CD4-positive, alpha-beta T cell treated with Interleukin-10 for 1 hour (primary cell): Measurements from ENCODE around the gene RPH3AL.
"Not testable (repeated sequence)": the region's sequence is repeated elsewhere in the genome, so short reads cannot be mapped to it uniquely, and the experiment has no call there.

ENCODE experiments used
- DNase-seq: peaks from one replicate; pipeline ENCODE4 v3.0.0-alpha.2; 2020

The RPH3AL gene

DNA sequence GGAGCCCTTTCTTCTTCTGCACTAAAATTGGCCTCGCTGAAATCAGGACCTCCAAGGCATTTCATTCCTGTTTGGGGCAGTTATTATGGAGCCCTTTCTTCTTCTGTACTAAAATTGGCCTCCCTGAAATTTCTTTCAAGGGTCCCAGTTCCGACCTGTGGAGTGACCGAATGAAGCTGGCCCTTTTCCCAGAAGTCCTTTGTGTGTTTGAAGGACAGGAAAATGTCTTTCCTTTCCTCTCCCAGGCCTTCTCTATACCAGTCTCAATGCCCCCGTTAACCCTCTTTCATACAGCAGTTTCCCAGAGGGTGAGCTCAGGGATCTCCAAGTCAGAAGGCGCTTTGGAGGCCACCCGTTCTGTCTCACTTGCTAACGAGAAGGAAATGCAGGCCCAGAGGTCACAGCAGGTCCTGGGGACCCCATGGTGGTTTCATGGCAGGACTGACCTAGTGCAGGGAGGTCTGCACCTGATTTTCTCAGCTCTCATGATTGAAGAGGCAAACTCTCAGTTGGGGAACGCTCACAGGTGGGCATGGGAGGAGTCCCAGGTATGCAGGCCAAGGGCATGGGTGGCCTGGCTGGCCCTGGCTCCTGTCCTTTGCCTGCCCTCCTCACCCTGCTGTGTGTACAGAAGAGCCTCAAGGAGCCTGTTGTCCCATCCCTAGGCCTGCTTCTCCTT lies 134.0 kb downstream of the RPH3AL start:
- DNase-seq = no peak

DNA sequence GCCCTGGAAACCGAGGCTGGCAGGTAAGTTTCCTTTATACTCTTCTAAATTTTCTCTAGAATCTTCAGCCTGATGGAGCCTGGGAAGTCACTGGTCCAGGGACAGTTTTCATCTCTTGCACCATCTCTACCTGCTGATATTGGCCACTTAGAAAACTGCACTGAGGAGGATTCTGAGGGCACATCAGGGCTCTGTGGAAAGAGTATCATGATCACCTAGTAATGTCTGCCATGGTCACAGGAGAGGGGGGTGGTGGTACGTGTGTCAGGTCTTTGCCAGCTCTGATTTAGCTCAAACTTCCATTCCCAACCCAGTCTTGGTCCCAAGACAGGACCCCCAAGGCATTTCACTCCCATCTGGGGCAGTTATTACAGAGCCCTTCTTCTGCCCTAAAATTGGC lies 136.0 kb downstream of the RPH3AL start:
- DNase-seq = no peak

DNA sequence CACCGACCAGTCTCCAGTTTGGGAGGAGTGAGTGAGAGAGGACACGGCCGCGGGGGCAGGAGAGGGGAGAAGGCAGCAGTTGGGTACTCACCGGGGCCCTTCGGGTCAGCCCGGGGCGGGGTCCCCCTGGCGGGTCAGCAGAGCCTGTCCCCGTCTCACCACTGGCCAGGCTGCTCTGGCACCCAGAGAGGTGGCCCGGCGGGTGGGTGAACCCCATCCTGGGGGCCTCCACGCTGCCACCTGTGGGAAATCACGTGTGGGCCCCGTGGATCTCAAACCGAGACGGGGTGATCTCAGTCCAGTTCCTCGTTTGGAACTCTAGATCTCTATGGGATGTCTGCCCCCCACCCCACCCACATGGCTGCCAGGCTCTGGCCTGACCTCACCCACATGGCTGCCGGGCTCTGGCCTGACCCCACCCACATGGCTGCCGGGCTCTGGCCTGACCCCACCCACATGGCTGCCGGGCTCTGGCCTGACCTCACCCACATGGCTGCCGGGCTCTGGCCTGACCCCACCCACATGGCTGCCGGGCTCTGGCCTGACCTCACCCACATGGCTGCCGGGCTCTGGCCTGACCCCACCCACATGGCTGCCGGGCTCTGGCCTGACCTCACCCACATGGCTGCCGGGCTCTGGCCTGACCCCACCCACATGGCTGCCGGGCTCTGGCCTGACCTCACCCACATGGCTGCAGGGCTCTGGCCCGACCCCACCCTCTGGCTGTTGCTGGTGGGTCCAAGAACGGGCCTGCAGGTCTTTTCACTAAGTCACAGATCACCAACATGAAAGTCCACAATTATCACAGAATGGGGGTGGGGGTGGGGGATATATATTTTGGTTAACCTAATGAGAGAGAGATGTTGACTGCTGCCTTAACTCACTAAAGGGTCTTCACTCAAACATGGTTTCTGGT lies 136.8 kb downstream of the RPH3AL start:
- not testable (repeated sequence) for DNase-seq

DNA sequence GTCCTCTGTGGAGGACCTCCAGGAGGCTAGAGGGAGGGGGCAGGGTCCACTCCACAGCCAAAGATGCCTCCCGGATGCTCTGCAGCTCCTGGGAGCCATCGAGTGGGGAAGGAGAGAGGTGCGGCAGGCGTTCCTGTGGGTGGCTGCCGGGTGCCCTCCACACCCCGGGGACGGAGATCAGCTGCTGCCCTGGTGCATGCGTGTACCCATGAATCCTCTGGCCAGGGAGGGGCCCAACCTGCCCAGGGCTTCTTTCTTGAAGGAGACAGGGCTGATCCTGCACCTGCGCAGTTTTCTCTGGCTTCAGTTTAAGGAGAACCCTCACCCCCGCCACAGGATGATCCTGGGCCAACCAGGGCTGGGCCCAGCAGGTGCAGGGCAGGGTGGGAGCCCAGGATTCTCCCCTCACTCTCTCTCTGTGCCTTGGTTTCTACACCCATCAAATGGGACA lies 137.7 kb downstream of the RPH3AL start:
- no peak for DNase-seq

DNA sequence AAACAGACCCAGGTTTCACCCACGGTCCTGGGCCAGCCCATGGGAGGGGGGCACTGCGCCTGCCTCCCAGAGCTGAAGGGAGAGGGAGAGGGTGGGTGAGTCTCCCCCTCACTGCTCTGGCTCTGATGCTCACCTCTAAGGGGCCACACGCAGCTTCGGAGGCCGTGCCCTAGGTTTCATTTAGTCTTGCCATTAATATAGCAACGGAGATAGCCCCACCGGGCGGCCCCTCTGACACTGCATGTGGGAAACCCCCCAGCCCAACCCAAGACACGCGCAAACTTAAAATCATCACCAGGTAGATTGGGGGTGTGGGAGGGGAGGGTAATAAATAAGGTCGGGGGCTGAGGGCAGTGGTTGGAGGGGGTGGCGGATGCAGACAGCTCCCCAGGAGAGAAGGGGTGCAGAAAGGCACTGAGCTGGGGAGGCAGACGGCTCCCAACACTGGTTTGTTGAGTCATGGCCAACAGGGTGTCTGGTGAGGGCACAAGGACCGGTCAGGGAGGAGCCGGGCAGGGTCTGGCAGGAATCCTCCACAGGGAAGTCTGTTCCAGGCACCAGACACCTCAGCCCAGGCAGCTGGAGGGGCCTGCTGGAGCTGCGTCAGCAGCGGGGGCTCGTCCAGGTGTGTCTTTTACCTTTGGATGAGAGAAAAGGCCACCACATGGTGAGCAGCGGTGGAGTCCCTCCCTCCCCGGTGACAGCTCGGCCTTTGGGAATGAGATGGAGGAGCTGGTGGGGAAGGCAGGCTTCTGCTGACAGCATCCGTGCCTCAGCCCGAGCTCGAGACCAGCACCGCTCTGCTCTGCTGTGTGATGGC lies 139.1 kb downstream of the RPH3AL start:
- no peak for DNase-seq

DNA sequence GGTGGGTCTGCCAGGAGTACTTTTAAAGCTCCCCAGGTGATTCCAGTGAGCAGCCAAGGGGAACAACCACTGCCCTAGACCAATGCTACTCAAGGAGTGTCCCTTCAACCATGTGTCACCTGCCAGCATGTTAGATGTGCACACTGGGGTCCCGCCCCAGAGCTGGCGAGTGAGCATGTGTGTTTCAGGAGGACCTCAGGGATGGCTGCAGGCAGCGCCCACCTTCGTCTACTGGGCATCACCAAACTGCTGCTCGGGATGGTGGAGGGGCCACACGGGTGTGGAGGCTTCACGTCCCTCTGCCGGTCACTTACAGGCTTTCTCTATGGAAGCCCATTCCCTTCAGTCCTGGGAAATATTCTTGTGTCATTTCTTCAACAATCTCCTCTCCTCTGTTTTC lies 142.2 kb downstream of the RPH3AL start:
- no peak for DNase-seq

DNA sequence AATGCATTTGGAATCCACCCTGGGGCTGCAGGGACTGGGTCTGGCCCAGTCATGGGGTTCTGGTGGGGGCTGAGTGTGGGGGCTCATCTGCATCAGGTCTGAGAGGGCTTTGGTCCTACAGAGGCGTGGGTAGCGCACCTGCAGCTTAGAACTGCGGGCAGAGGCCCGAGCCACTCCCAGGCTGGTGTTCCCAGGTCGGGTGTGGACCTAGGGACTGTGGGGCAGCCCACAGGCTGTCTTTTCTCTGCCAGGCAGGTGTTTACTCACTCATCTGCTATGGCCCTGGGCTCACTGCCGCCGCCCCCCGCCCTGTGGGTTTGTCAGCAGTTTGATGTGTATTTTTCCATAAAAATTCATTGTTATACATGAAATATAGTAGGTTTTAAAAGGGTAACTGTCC lies 144.2 kb downstream of the RPH3AL start:
- no peak for DNase-seq

DNA sequence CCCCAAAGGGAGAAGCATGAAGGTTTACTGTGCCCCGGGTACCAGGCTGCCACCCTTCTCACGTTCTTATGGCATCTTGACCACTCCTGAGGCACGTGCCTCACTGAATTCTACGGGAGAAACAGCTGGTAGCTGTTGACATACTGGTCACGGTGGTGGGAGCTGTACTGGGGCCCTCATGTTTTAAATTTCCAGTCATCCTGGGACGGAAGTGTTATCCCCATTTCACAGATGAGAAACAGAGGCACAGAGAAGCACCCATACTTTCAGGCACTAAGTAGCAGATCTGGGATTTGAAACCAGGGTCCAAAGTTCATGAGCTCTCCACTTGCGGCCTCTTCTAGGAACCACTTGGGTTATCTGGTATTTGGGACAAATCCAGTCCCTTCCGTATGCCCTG lies 144.8 kb downstream of the RPH3AL start:
- DNase-seq = no peak

DNA sequence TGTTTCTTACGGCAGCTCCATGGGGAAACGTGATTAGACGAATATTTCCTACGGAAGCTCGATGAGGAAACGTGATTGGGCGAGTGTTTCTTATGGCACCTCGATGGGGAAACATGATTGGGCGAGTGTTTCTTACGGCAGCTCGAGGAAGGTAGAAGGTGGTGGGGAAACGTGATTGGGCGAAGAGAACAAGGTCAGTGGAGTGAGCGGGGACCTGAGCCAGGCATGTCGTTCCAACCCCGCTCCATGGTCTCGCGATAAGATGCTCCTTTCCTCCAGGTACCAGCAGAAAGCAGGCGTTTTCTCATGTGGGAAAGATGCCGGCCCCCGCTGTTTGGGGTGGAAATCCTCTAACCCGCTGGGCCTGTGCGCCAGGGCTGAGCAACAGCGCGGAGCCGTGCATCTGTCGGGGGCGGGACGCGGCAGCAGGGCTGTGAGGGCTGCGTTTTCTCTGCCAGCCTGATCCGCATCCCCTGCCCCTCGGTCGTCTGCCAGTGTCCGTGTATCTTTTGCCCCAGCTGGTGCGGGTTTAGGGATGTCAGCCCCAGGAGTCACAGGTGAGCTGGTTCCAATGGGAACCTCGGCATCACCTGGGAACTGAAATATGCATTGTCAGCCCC lies 145.6 kb downstream of the RPH3AL start:
- DNase-seq = no peak

DNA sequence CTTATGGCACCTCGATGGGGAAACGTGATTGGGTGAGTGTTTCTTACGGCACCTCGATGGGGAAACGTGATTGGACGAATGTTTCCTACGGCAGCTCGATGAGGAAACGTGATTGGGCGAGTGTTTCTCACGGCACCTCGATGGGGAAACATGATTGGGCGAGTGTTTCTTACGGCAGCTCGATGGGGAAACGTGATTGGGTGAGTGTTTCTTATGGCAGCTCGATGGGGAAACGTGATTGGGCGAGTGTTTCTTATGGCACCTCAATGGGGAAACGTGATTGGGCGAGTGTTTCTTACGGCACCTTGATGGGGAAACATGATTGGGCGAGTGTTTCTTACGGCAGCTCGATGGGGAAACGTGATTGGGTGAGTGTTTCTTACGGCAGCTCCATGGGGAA lies 146.1 kb downstream of the RPH3AL start:
- DNase-seq = not testable (repeated sequence)

DNA sequence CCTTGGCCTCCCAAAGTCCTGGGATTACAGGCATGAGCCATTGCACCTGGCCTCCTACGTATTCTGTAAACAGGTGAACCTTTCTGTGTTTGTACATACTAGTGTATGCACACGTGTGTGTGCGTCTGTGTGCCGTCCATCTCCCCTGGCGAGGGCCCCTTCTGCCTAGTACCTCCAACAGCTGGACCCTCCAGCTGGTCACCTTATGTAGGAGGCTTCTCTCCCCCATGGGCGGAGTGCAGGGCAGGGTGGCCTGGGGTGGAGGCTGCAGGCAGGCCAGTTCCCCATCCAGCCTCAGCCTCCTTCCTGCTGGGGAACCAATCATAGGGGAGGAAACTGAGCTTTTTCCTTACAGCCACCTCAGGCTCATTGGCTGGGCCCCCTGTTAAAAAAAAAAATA lies 146.8 kb downstream of the RPH3AL start:
- DNase-seq = no peak

DNA sequence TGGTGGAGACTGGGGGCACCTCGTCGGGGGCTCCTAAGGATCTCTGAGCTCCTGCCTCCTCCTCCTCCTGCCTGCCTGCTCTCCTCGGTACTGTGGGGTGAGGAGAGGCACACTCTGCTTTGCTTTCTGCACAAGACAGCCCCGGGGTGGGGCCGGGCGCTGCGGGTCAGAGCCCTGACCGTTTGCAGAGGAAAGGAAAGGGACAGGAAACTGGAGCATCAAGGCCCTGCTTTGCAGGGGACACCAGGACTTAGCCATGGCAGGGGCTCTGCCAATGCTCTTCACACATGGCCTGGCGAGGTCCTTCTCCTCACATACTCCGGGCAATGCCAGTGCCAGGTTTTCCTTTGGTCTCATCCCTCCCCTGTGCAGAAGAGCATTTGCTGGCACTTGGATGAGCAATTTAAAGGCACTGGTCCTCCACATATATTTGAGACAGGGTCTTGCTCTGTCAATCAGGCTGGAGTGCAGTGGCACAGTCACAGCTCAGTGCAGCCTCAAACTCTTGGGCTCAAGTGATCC lies 147.4 kb downstream of the RPH3AL start:
- no peak for DNase-seq

DNA sequence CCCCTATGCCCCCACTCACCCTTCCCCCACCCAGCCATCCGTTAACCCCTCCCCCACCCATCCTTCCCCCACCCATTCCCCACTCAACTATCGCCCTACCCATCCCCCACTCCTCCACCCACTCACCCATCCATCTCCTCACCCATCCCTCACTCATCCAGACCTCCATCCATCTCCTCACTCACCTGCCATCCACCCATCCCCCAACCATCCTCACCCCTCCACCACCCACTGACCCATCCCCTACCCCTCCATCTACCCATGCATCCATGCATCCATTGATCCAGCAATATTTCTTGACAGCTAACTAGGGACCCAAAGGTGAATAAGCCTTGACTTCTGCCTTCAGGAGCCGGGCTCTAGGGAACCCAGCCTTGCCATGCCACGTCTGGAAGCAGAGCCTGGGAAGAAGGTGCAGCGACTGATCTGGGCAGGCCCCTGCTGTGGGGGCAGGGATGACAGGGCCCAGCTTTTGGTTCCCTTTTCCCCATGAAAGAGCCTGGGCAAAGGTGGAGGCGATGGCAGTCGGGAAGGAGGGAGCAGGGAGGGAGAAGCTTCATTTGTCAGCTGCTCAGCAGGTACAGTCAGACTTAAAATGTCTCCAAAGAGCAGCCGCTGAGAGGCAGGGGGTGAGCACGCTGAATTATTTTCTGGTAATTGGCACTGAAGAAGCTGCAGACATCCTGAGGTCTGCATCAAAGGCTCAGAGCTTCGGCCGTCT lies 148.0 kb downstream of the RPH3AL start:
- DNase-seq = no peak

DNA sequence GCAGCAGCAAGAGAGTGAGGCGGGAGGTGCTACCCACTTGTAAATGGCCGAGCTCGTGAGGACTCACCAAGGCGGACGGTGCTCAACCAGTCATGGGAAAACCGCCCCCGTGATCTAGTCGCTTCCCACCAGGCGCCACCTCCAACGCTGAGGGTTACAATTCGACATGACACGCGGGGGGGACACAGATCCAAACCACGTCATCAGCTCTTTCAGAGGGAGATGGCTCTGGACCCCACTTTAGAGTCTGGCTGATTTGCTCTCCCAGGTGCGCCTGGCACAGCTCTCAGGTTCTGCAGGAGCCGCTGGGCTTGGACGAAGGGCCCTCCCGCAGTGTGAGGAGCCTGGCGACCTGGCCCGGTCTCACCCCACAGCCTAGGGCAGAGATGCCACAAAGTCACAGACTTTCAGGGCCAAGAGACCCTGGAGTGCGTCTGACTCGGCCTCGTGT lies 150.1 kb downstream of the RPH3AL start:
- DNase-seq = no peak

DNA sequence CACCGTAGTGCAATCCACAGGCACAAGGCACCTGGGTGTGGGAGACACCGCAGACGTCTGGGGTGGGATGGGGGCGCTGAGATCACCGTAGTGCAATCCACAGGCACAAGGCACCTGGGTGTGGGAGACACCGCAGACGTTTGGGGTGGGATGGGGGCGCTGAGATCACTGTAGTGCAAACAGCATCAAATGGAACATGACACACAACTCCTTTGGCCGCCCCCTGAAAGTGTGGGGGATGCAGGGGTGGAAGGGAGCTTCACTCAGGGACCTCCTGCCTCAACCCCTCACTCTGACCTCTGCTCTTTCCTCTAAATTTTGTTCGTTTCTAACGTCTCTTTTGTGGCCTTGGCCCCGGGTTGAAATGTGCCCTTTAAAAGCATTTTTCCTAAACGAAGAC lies 150.9 kb downstream of the RPH3AL start:
- not testable (repeated sequence) for DNase-seq

DNA sequence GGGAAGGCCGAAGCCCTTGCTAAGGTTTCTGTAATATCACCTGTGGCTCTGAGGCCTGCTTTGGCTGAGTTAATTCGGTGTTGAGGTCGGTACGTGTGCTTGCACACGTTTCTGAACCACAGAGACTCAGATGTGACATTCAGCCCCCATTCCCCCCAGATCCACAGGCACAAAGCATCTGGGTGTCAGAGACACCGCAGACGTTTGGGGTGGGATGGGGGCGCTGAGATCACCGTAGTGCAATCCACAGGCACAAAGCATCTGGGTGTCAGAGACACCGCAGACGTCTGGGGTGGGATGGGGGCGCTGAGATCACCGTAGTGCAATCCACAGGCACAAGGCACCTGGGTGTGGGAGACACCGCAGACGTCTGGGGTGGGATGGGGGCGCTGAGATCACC lies 151.3 kb downstream of the RPH3AL start:
- not testable (repeated sequence) for DNase-seq

DNA sequence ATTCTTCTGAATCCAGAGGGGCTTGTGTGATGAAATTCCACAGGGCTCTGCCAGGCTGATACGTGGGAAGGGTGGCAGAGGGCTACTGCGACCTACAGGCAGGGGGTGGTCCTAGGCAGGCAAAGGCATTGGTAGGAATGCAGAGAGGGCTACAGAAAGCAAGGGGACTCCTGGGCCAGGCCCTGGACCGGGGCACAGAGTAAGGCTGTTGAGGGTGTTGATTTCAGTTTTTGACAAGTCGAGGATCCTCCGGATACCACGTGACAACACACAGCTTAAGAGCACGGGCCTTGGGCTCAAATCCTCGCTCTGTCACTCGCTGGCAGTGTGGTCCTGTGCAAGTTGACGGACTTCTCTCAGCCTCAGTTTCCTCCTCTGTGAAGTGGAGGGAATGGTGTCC lies 152.0 kb downstream of the RPH3AL start:
- DNase-seq = no peak

DNA sequence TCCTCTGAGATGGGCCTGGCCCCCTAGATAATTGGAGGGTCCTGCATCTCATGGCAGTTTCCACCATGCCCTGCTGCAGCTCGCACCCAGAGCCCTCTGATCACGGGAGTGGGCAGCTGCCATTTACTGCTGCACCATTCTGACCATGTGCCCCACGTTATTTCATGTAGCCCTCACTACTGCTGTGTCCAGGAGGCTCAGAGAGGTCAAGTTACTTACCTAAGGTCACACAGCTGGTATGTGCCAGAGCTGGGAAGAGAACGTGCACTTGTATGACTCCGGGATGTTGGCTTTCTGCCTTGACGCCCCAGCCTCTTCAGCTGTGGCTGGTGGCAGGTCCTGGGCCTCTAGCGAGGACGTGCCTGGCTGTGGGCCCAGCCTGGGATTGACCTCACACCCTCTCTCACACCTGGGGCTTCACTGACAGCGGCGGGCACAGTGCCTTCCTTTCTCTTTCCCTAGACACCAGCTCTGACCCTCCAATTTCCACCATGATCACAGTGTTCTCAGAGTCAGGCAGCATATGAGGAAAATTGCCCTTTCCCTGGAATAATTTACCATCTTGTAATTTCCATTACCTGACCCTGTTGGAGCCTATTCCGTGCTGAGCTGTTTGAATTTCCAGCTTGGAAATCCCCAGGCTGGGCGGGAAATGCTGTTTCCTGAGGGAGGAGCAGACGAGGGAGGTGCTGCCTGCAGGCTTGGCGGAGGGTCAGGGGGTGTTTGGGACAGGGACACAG lies 152.6 kb downstream of the RPH3AL start:
- DNase-seq = no peak

DNA sequence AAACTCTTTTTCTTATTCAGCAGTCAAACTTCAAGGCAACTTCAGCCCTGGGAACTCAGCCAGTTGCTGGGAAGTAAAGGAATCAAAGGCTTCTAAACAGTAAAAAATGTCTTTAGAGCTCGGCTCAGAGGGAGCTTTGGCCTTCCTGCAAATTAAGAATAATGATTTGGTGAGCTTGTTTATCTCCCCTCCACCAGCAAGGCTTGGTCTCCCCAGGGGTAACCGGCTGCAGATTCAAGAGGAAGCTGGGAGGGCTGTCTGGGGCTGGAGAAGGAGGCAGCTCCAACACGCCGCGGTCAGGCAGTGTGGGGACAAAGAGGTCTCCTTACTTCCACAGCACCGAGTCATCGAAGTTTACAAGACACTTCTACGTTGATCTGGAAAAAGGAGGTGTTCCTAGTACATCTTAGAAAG lies 153.4 kb downstream of the RPH3AL start:
- no peak for DNase-seq

DNA sequence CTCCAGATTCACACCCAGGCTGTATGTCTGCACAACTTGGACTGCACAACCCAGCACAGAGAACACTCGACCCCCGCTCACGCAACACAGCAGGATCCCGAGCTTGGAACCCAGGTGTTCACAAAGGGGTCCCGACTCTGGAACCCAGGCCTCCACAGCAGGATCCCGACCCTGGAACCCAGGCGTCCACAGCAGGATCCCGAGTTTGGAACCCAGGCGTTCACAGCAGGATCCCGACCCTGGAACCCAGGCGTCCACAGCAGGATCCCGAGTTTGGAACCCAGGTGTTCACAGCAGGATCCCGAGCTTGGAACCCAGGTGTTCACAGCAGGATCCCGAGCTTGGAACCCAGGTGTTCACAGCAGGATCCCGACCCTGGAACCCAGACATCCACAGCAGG lies 154.4 kb downstream of the RPH3AL start:
- DNase-seq = not testable (repeated sequence)

DNA sequence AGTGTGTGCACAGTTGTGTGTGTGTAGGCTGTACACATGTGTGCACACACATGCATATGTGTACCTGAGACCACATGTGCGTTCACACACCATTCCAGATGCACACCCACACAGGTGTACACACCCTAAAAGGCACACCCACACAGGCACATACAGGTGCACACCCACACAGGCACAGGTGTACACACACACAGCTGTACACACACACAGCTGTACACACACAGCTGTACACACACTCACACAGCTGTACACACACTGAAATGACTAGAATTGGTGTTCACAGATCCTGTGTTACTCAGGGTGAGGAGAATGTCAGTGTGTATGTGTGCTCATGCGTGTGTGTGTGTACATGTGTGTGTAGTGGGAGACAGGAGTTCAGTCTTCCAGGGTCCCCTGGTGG lies 155.3 kb downstream of the RPH3AL start:
- DNase-seq = no peak
